Neural crest cell (in vitro differentiated cells): ENCODE measurements around the gene HSD17B8. TPM values are rescaled to one million over a fixed set of nuclear protein-coding genes. Genes with fewer than 3 reads are reported as not detected.

Experiments
- DNase-seq: peaks from one replicate; pipeline ENCODE4 v3.0.0; 2021; ENCODE audit warnings: low read depth, mixed read lengths, low spot score
- H3K27ac Mint-ChIP-seq: one replicate; pipeline ENCODE4 v1.8.0; 2021; ENCODE audit warnings: mild to moderate bottlenecking, mixed read lengths; ENCODE audit not compliant: unreplicated experiment
- H3K27me3 Mint-ChIP-seq: 2 replicates; pipeline ENCODE4 v1.8.0; 2021; ENCODE audit warnings: low read depth, mild to moderate bottlenecking, mixed read lengths
- H3K36me3 Mint-ChIP-seq: 2 replicates; pipeline ENCODE4 v1.8.0; 2021; ENCODE audit warnings: low read depth, mild to moderate bottlenecking, mixed read lengths
- H3K4me1 Mint-ChIP-seq: 2 replicates; pipeline ENCODE4 v1.8.0; 2021; ENCODE audit warnings: mixed read lengths
- H3K4me3 Mint-ChIP-seq: one replicate; pipeline ENCODE4 v1.8.0; 2021; ENCODE audit warnings: mild to moderate bottlenecking, mixed read lengths
- H3K9me3 Mint-ChIP-seq: 2 replicates; pipeline ENCODE4 v1.8.0; 2021; ENCODE audit warnings: mixed read lengths
- CTCF ChIP-seq: fragments of 200-600 bp; sonication (generic); conservative IDR thresholded peaks from 2 replicates; pipeline ENCODE4 v1.5.0; 2021; ENCODE audit warnings: antibody characterized with exemption, mild to moderate bottlenecking
- total RNA-seq: library from RNA; stranded (reverse); gene quantifications from 2 replicates; pipeline ENCODE4 v1.2.1, GENCODE V29; 2021

Gene HSD17B8
- total RNA-seq, 1 donor from 2014 or later: 3.3 TPM

DNA sequence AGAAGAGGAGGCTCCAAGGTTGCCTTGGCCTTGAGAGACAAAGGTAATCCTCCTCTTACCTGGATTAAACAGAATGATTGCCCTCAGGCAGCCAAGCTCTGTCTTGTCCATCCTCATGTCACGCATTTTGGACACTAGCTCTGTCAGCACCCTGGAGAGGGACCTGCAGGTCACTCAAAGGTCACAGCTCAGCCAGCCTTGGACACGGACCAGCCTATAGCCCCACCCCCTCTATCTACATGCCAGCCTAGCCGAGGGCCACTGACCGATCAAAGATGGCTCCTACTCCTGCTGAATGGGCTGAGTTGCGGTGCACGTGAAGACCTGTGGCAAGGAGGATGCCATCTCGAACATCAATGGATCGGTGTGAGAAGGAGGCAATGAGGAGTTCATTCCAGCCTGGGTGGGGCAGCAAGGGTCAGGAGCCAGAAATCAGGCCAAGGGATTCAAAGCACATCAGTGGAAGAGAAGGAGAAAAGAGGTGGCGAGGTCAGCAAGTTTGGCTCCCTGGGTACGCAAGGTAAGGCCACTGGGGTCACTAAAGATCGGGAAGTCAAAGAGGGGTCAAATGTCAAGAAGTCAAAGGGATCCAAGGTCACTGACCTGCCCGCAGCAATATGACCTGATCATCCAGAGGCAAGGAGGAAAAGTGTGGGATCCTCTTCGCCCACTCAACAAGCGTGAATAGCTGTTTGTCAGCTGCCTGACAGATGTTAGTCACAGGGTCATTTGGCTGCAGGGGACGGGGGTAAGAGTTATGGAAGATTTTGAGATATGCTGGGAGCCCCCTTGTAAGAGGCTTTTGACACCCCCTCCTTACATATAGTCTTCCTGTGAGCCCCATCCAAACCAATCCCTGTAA lies 8.9 kb upstream of the HSD17B8 start:
- Mint-ChIP-seq H3K9me3 (no peaks in the 10 kb centered on the region), H3K36me3 (peaks cover 15% of the 10 kb centered on the region), H3K27me3 (peaks cover 30% of the 10 kb centered on the region), H3K4me1 (peaks cover 75% of the 10 kb centered on the region), H3K4me3 (peak overlapping the region; percentile 64), H3K27ac (peak overlapping the region; percentile 76)
- no peak for TF ChIP-seq CTCF
- no peak for DNase-seq

DNA sequence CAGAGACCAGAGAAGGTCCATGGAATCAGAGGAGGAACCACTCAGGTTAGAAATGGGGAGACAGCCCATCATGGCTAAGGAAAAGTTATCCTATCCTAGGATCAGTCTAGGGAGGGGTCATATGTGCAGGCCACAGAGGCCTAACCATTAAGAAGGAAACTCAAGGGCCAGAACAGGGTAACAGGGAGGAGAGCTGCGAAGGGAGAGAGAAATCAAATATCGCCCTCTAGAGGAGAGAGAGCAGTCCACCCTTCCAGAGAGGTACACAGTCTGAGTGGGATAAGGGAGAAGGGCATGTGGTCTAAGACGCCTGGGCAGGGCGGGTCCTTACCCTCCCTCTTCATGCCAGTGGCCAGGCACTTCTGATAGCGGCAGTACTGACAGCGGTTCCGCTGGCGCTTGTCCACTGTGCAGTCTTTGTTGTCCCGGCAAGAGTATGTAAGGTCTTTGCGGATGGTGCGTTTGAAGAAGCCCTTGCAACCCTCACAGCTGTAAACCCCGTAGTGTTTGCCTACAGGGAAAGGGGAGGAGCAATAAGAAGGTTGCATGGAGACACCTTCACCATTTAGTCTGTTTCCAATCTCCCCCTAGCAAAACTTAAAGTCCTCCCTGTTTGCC lies 6.9 kb upstream of the HSD17B8 start:
- peak overlapping the region; percentile 93 for H3K4me3 Mint-ChIP-seq
- peaks cover 11% of the 10 kb centered on the region for H3K27me3 Mint-ChIP-seq
- TF ChIP-seq CTCF: peak; percentile 77
- H3K27ac Mint-ChIP-seq: peak overlapping the region; percentile 48
- H3K4me1 Mint-ChIP-seq: peaks cover 82% of the 10 kb centered on the region
- peaks cover 26% of the 10 kb centered on the region for H3K36me3 Mint-ChIP-seq
- peak; percentile 30 for DNase-seq
- no peaks in the 10 kb centered on the region for H3K9me3 Mint-ChIP-seq

- Mint-ChIP-seq H3K36me3 (peaks cover 33% of the 10 kb centered on the region), H3K9me3 (no peaks in the 10 kb centered on the region), H3K27ac (no peak overlapping the region), H3K4me1 (peaks cover 85% of the 10 kb centered on the region), H3K27me3 (peaks cover 6% of the 10 kb centered on the region), H3K4me3 (peak overlapping the region; percentile 93)
- DNase-seq: no peak
- no peak for TF ChIP-seq CTCF
Measured at GRCh38 chr6:33198159-33198852, 6.1 kb upstream of the HSD17B8 start.

GRCh38 chr6:33198853-33199436 lies 5.5 kb upstream of the HSD17B8 start:
- no peaks in the 10 kb centered on the region for H3K9me3 Mint-ChIP-seq
- no peak overlapping the region for H3K27ac Mint-ChIP-seq
- peaks cover 35% of the 10 kb centered on the region for H3K36me3 Mint-ChIP-seq
- peak overlapping the region; percentile 99 for H3K4me3 Mint-ChIP-seq
- DNase-seq: no peak
- no peaks in the 10 kb centered on the region for H3K27me3 Mint-ChIP-seq
- TF ChIP-seq CTCF: no peak
- peaks cover 85% of the 10 kb centered on the region for H3K4me1 Mint-ChIP-seq

- Mint-ChIP-seq H3K27me3 (no peaks in the 10 kb centered on the region), H3K4me3 (peak overlapping the region; percentile 99), H3K4me1 (peaks cover 87% of the 10 kb centered on the region), H3K36me3 (peaks cover 34% of the 10 kb centered on the region), H3K9me3 (no peaks in the 10 kb centered on the region), H3K27ac (peak overlapping the region; percentile 78)
- TF ChIP-seq CTCF: no peak
- DNase-seq: no peak
Measured at GRCh38 chr6:33199687-33200218, 4.7 kb upstream of the HSD17B8 start.
